Endometrial microvascular endothelial cells (primary cell): Measurements from ENCODE around the gene NME3. TPM values are rescaled to one million over a fixed set of nuclear protein-coding genes. Genes with fewer than 3 reads are reported as not detected.

ENCODE experiments used
- in situ Hi-C: cut with HindIII; loops from 2 replicates; pipeline ENCODE4 v1.10.0; 2017; ENCODE audit warnings: low sequenced_read_pairs, low pct_unique_long_range_greater_than_20kb; ENCODE audit errors: inconsistent ontology term
- total RNA-seq: library from RNA; depleted of rRNA; stranded (reverse); fragments of >200 nt; gene quantifications from one replicate; pipeline ENCODE4 v1.2.3, GENCODE V29; 2015; ENCODE audit errors: inconsistent ontology term

The NME3 gene
- total RNA-seq, 1 donor from 2014 or later = 65.6 TPM

GRCh38 chr16:1762879-1763520 is 8.3 kb downstream of the NME3 start:
- in situ Hi-C loops = no loop called here

GRCh38 chr16:1762196-1762878 is 9.0 kb downstream of the NME3 start:
- in situ Hi-C loops = no loop called here

- in situ Hi-C loops = no loop called here
Observed at GRCh38 chr16:1761751-1762150, 9.6 kb downstream of the NME3 start.

- in situ Hi-C loops = no loop called here
Observed at GRCh38 chr16:1760911-1761310, 10.4 kb downstream of the NME3 start.

GRCh38 chr16:1759511-1759910 is 11.8 kb downstream of the NME3 start:
- in situ Hi-C loops = no loop called here

- in situ Hi-C loops = no loop called here
Observed at GRCh38 chr16:1758923-1759322, 12.4 kb downstream of the NME3 start.

- in situ Hi-C loops = no loop called here
Observed at GRCh38 chr16:1757714-1758461, 13.5 kb downstream of the NME3 start.

- in situ Hi-C loops = no loop called here
Observed at GRCh38 chr16:1754204-1754603, 17.1 kb downstream of the NME3 start.

- in situ Hi-C loops = no loop called here
Observed at GRCh38 chr16:1752853-1753252, 18.5 kb downstream of the NME3 start.

- in situ Hi-C loops = no loop called here
Observed at GRCh38 chr16:1751946-1752345, 19.4 kb downstream of the NME3 start.

GRCh38 chr16:1749152-1750117 is 21.9 kb downstream of the NME3 start:
- in situ Hi-C loops = no loop called here

- in situ Hi-C loops = no loop called here
Observed at GRCh38 chr16:1747934-1748333, 23.4 kb downstream of the NME3 start.

- in situ Hi-C loops = no loop called here
Observed at GRCh38 chr16:1746693-1747195, 24.6 kb downstream of the NME3 start.

GRCh38 chr16:1745900-1746692 is 25.2 kb downstream of the NME3 start:
- in situ Hi-C loops = no loop called here

GRCh38 chr16:1745181-1745899 is 26.0 kb downstream of the NME3 start:
- in situ Hi-C loops = no loop called here

GRCh38 chr16:1744338-1744840 is 27.0 kb downstream of the NME3 start:
- in situ Hi-C loops = no loop called here
